ACC112 (cell line): ENCODE data around the gene LST1.

Source experiments
- H2AFZ ChIP-seq: fragments of 200-600 bp; sonication (generic); one replicate; pipeline ENCODE4 v1.6.0; 2017; ENCODE audit warnings: antibody characterized with exemption, low read length; ENCODE audit not compliant: unreplicated experiment
- H3K27ac ChIP-seq: fragments of 200-600 bp; sonication (generic); 2 replicates; pipeline ENCODE4 v1.5.1; 2014; ENCODE audit warnings: low read depth, mild to moderate bottlenecking, antibody characterized with exemption, low read length, moderate library complexity
- H3K27me3 ChIP-seq: fragments of 200-600 bp; sonication (generic); 2 replicates; pipeline ENCODE4 v1.6.1; 2014; ENCODE audit warnings: mild to moderate bottlenecking, antibody characterized with exemption, low read length, moderate library complexity, mixed read lengths; ENCODE audit not compliant: insufficient read depth
- H3K36me3 ChIP-seq: fragments of 200-600 bp; sonication (generic); 2 replicates; pipeline ENCODE4 v1.6.1; 2016; ENCODE audit warnings: mild to moderate bottlenecking, antibody characterized with exemption, low read length, moderate library complexity, mixed read lengths; ENCODE audit not compliant: insufficient read depth
- H3K4me1 ChIP-seq: fragments of 200-600 bp; sonication (generic); one replicate; pipeline ENCODE4 v1.6.1; 2016; ENCODE audit warnings: low read length, mixed read lengths; ENCODE audit not compliant: insufficient read depth, unreplicated experiment, control insufficient read depth
- H3K4me3 ChIP-seq: fragments of 200-600 bp; sonication (generic); 2 replicates; pipeline ENCODE4 v1.5.1; 2014; ENCODE audit warnings: mild to moderate bottlenecking, low read depth, low read length
- H3K79me2 ChIP-seq: fragments of 200-600 bp; sonication (generic); one replicate; pipeline ENCODE4 v1.6.0; 2016; ENCODE audit warnings: low read length; ENCODE audit not compliant: control insufficient read depth, unreplicated experiment, insufficient read depth

The LST1 gene

GRCh38 chr6:31559958-31560696 is 25.9 kb upstream of the LST1 start:
- Histone ChIP-seq H3K4me1 (peaks cover 41% of the 10 kb centered on the region), H2AFZ (no peak overlapping the region), H3K27me3 (no peaks in the 10 kb centered on the region), H3K27ac (peak overlapping the region; percentile 87), H3K36me3 (no peaks in the 10 kb centered on the region; the same call in 1 of the 2 replicates), H3K79me2 (peaks cover 4% of the 10 kb centered on the region), H3K4me3 (peak overlapping the region; percentile 19; the same call in 1 of the 2 replicates)

GRCh38 chr6:31560697-31561058 is 25.4 kb upstream of the LST1 start:
- Histone ChIP-seq H3K36me3 (no peaks in the 10 kb centered on the region; the same call in 1 of the 2 replicates), H3K27me3 (no peaks in the 10 kb centered on the region), H3K4me3 (0 out of 2 replicates have a peak overlapping the region, but pooled peaks have one; percentile 1), H3K4me1 (peaks cover 41% of the 10 kb centered on the region), H2AFZ (no peak overlapping the region), H3K27ac (peak overlapping the region; percentile 87), H3K79me2 (peaks cover 4% of the 10 kb centered on the region)

GRCh38 chr6:31567531-31568370 is 18.3 kb upstream of the LST1 start:
- Histone ChIP-seq H3K27me3 (no peaks in the 10 kb centered on the region), H3K36me3 (no peaks in the 10 kb centered on the region), H3K4me1 (peaks cover 11% of the 10 kb centered on the region), H2AFZ (no peak overlapping the region), H3K4me3 (no peak overlapping the region), H3K27ac (no peak overlapping the region), H3K79me2 (no peaks in the 10 kb centered on the region)

GRCh38 chr6:31568537-31568961 is 17.5 kb upstream of the LST1 start:
- no peak overlapping the region for H3K27ac ChIP-seq

GRCh38 chr6:31569861-31570536 is 16.1 kb upstream of the LST1 start:
- Histone ChIP-seq H3K27ac (no peak overlapping the region), H3K79me2 (no peaks in the 10 kb centered on the region), H2AFZ (no peak overlapping the region), H3K4me1 (no peaks in the 10 kb centered on the region), H3K4me3 (no peak overlapping the region), H3K27me3 (peaks cover 6% of the 10 kb centered on the region; the same call in 1 of the 2 replicates), H3K36me3 (no peaks in the 10 kb centered on the region)

More at GRCh38 chr6:31568537-31568961, 17.5 kb upstream of the LST1 start:
- H3K27me3 ChIP-seq = no peaks in the 10 kb centered on the region
- H3K79me2 ChIP-seq = no peaks in the 10 kb centered on the region
- peaks cover 3% of the 10 kb centered on the region for H3K4me1 ChIP-seq
- H3K4me3 ChIP-seq = no peak overlapping the region
- H2AFZ ChIP-seq = no peak overlapping the region
- H3K36me3 ChIP-seq = no peaks in the 10 kb centered on the region

GRCh38 chr6:31572041-31572911 is 13.8 kb upstream of the LST1 start, which contains the start of gene LTA:
TSS of gene LTA (plus strand) at chr6:31572289. CDS start at chr6:31572743, 454 bp downstream.
- Histone ChIP-seq H3K27me3 (peaks cover 9% of the 10 kb centered on the region), H3K36me3 (no peaks in the 10 kb centered on the region), H3K79me2 (no peaks in the 10 kb centered on the region), H3K4me3 (no peak within 1 kb of the TSS), H3K4me1 (no peaks in the 10 kb centered on the region), H3K27ac (no peak within 1 kb of the TSS), H2AFZ (no peak within 1 kb of the TSS)

GRCh38 chr6:31573239-31574105 is 12.6 kb upstream of the LST1 start:
- Histone ChIP-seq H3K27ac (no peak overlapping the region), H3K4me3 (no peak overlapping the region), H3K36me3 (no peaks in the 10 kb centered on the region), H3K4me1 (no peaks in the 10 kb centered on the region), H3K27me3 (peaks cover 9% of the 10 kb centered on the region), H2AFZ (no peak overlapping the region), H3K79me2 (no peaks in the 10 kb centered on the region)

GRCh38 chr6:31574106-31575061 is 11.7 kb upstream of the LST1 start:
- H2AFZ ChIP-seq = no peak overlapping the region

More at GRCh38 chr6:31574106-31575061, 11.7 kb upstream of the LST1 start:
- Histone ChIP-seq H3K27ac (no peak overlapping the region), H3K4me3 (no peak overlapping the region), H3K36me3 (no peaks in the 10 kb centered on the region), H3K4me1 (no peaks in the 10 kb centered on the region), H3K79me2 (no peaks in the 10 kb centered on the region), H3K27me3 (peaks cover 9% of the 10 kb centered on the region)
